ENCODE data around the gene LRRC56.

Gene LRRC56

GRCh38 chr11:601573-602245 lies 64.4 kb downstream of the LRRC56 start:
- no peak for DNase-seq

GRCh38 chr11:603154-603553 lies 65.8 kb downstream of the LRRC56 start:
- no peak for DNase-seq

Data from fibroblast of skin of back (primary cell).